ENCODE measurements around the gene RIPPLY3. TPM values are rescaled to one million over a fixed set of nuclear protein-coding genes. Genes with fewer than 3 reads are reported as not detected.
"Not testable (repeated sequence)": the region's sequence is repeated elsewhere in the genome, so short reads cannot be mapped to it uniquely, and the experiment has no call there.

The RIPPLY3 gene
- total and polyA plus RNA-seq, 8 donors: 0.18 to 0.65 (median 0.50) TPM; not detected in 4

DNA sequence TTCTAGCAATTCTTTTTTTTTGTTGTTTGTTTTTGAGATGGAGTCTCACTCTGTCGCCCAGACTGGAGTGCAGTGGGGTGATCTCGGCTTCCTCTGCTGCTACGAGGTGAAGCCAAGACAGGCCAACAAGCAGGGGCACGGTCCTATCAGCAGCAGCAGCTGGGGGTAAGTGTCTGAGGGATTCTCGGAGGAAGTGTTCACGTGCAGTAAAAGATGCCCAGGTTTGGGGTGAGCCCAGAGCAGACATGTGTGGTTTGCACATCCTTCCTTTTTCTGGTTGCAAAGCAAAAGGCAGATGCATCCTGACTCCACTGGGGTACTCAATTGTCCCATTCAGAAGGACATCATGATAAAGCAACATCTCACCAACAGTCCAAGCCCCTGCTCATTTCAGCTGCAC is 38.6 kb downstream of the RIPPLY3 start:
- Histone ChIP-seq H3K36me3 (no peaks in the 10 kb centered on the region), H3K27me3 (no peaks in the 10 kb centered on the region), H3K9me3 (no peaks in the 10 kb centered on the region), H3K4me3 (no peak overlapping the region), H3K4me1 (no peaks in the 10 kb centered on the region), H3K27ac (no peak overlapping the region)
- TF ChIP-seq POLR2AphosphoS5 (IDR thresholded peaks at IDR 0.05) (no peak), EP300 (IDR thresholded peaks at IDR 0.05) (no peak), POLR2A (IDR thresholded peaks at IDR 0.05) (no peak)
- TF ChIP-seq, protein P1, sequence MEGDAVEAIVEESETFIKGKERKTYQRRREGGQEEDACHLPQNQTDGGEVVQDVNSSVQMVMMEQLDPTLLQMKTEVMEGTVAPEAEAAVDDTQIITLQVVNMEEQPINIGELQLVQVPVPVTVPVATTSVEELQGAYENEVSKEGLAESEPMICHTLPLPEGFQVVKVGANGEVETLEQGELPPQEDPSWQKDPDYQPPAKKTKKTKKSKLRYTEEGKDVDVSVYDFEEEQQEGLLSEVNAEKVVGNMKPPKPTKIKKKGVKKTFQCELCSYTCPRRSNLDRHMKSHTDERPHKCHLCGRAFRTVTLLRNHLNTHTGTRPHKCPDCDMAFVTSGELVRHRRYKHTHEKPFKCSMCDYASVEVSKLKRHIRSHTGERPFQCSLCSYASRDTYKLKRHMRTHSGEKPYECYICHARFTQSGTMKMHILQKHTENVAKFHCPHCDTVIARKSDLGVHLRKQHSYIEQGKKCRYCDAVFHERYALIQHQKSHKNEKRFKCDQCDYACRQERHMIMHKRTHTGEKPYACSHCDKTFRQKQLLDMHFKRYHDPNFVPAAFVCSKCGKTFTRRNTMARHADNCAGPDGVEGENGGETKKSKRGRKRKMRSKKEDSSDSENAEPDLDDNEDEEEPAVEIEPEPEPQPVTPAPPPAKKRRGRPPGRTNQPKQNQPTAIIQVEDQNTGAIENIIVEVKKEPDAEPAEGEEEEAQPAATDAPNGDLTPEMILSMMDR (IDR thresholded peaks at IDR 0.05): no peak
- WGBS, 5 donors: 65 to 87% (median 77%) methylated on average over 6 of the region's 6 CpGs
- no peak for DNase-seq
- intact Hi-C loops (cut with DNase I; ENCODE audit: low total_unique reads): no loop called here

DNA sequence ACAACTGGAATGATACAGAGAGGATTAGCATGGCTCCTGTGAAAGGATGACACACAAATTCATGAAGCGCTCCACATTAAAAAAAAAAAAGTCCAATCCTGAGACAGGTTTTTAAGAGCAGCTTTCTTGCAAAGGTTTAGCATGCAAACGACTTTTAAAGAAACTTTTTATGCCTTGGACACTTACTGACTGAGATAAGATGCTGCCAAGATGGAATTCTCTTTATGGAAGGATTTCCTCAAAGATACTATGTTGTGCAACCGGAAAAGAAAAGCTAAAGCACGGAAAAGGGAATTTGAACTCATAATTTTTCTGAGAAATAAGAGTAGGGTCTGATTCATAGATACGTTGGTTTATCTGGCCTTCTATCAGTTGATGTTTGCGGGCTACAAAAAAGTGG is 39.1 kb downstream of the RIPPLY3 start:
- Histone ChIP-seq H3K9me3 (no peaks in the 10 kb centered on the region), H3K27ac (no peak overlapping the region), H3K27me3 (no peaks in the 10 kb centered on the region), H3K4me3 (no peak overlapping the region), H3K36me3 (no peaks in the 10 kb centered on the region), H3K4me1 (no peaks in the 10 kb centered on the region)
- 81 to 88% (median 85%) methylated on average over 6 of the region's 6 CpGs for WGBS, 5 donors
- TF ChIP-seq POLR2A (IDR thresholded peaks at IDR 0.05) (no peak), EP300 (IDR thresholded peaks at IDR 0.05) (no peak), POLR2AphosphoS5 (IDR thresholded peaks at IDR 0.05) (no peak)
- TF ChIP-seq, protein P1 (IDR thresholded peaks at IDR 0.05): no peak
- intact Hi-C loops (cut with DNase I; ENCODE audit: low total_unique reads): no loop called here
- DNase-seq: no peak

DNA sequence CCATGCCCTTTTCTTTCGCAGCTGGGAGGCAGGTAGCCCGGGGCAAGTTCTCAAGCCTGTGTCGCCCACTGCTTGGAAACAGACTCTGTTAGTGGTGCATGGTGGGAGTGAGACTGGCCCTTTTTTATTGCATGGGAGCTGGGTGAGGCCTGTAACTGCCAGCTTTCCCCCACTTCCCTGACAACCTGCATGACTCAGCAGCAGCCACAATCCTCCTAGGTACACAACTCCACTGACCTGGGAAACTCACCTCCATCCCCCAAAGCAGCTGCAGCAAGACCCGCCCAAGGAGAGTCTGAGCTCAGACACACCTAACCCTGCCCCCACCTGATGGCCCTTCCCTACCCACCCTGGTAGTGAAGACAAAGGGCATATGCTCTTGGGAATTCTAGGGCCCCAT is 40.6 kb downstream of the RIPPLY3 start:
- Histone ChIP-seq H3K9me3 (no peaks in the 10 kb centered on the region), H3K4me1 (no peaks in the 10 kb centered on the region), H3K27me3 (no peaks in the 10 kb centered on the region), H3K27ac (no peak overlapping the region), H3K36me3 (no peaks in the 10 kb centered on the region), H3K4me3 (no peak overlapping the region)
- 59 to 96% (median 86%) methylated on average over 3 to 4 of the region's 4 CpGs for WGBS, 5 donors
- DNase-seq: peak; percentile 30 to 82
- intact Hi-C loops (cut with DNase I; ENCODE audit: low total_unique reads): no loop called here
- TF ChIP-seq, protein P1 (IDR thresholded peaks at IDR 0.05): no peak
- TF ChIP-seq POLR2A (IDR thresholded peaks at IDR 0.05): no peak
- no peak for TF ChIP-seq POLR2AphosphoS5 (IDR thresholded peaks at IDR 0.05)
- no peak for TF ChIP-seq EP300 (IDR thresholded peaks at IDR 0.05)

DNA sequence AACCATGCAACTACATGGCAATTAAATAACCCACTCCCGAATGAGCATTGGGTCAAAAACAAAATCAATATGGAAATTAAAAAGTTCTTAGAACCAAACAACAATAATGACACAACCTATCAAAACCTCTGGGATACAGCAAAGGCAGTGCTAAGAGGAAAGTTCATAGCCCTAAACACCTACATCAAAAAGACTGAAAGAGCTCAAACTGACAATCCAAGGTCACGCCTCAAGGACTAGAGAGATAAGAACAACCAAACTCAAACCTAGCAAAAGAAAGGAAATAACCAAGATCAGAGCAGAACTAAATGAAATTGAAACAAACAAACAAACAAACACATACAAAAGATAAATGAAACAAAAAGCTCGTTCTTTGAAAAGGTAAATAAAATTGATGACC is 43.2 kb downstream of the RIPPLY3 start:
- H3K4me3 ChIP-seq; H3K9me3 ChIP-seq; H3K27ac ChIP-seq; intact Hi-C loops (cut with DNase I; ENCODE audit: low total_unique reads); H3K27me3 ChIP-seq; H3K36me3 ChIP-seq; DNase-seq; H3K4me1 ChIP-seq: not testable (repeated sequence)
- WGBS, 5 donors: 64 to 100% (median 87%) methylated on average over 2 to 3 of the region's 3 CpGs

DNA sequence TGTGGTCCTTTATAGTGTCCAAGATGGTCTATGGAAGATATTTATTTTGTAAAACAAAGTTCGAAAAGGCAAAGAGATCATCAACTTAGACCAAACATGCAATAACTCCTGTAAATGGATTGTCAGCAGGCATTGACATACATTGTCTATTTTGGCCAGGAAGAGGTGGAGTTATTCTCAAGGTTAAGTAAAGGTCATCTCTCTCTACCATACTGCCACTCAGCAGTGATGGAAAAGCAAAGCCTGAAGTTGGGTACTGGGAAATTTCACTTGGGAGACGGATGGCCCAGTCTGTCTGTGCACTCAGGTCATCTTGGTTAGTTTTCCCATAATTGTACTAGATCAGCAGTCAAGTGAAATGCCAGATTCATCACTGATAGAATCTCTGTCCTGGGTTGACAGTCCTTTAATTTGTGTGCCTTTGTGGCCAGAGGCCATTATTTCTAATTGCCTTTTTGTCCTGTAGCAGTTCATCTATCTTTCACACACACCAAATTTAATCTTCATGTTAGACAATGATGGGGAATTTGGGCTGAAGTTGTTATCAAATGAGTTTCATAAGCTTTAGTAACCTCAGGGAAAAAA is 48.9 kb downstream of the RIPPLY3 start:
- WGBS, 5 donors: 70 to 82% (median 75%) methylated on average over 2 of the region's 2 CpGs
- no peak for DNase-seq
- Histone ChIP-seq H3K4me3 (no peak overlapping the region), H3K27ac (no peak overlapping the region), H3K9me3 (no peaks in the 10 kb centered on the region), H3K36me3 (no peaks in the 10 kb centered on the region), H3K4me1 (peaks cover 0 to 7% (median 5%) of the 10 kb centered on the region in 4 donors), H3K27me3 (no peaks in the 10 kb centered on the region)
- intact Hi-C loops (cut with DNase I; ENCODE audit: low total_unique reads): no loop called here
- TF ChIP-seq, protein P1 (IDR thresholded peaks at IDR 0.05): no peak
- TF ChIP-seq EP300 (IDR thresholded peaks at IDR 0.05): no peak
- no peak for TF ChIP-seq POLR2A (IDR thresholded peaks at IDR 0.05)
- no peak for TF ChIP-seq POLR2AphosphoS5 (IDR thresholded peaks at IDR 0.05)

All from stomach (tissue), 9 donors.